ENCODE measurements around the gene F3.
"Not testable (repeated sequence)": the region's sequence is repeated elsewhere in the genome, so short reads cannot be mapped to it uniquely, and the experiment has no call there.

F3 gene

DNA sequence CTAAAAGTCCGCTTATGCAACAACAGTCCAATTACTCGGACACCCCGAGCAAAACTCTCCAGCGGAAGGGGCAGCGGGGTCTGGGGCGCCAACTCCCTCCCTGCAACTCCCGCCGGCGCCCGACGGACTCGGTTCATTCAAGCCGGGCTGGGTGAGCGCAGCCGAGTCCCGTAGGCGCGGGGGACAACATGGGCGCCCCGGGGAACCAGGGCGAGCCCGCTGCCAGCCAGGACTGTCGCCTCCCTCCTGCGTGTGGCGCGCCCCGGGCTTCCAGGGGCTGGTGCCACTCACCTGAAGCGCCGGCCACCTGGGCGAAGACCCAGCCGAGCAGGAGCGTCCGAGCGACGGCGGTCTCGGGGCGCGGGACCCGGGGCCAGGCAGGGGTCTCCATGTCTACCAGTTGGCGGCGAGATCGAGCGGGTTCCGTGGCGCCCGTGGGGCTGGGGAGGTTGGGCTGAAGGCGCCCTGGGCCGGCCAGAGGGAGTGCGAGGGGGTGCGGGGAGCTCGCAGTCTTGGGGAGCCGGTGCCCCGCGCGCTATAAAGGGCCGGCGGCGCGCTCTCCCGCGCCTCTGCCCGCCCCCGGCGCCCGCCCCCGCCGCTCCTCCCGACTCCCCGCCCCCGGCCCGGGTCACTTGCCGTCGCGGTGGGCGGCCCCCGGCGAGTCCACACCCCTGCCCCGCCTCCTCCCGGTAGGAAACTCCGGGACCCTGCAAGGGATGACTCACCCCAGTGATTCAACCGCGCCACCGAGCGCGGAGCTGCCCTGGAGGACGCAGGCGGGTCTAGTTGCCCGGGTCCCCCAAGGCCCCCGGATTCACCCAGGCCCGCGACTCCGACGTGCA, at the start of gene F3:
Gene F3, minus strand, starts transcription at position 514 of the 842 bp plus-strand sequence. Its CDS starts 123 bp downstream, at position 391.
- DNase-seq (ENCODE audit: low read depth in 1 of 2, low spot score in 1 of 2) = peak; percentile 59 to 62
- TF ChIP-seq JUND (IDR thresholded peaks at IDR 0.05; ENCODE audit: low read depth) = 0 out of 2 replicates have a peak, but pooled peaks have one; percentile 29
- in situ Hi-C loops (cut with HindIII; ENCODE audit: low pct_unique_long_range_greater_than_20kb, low sequenced_read_pairs) = no loop called here

DNA sequence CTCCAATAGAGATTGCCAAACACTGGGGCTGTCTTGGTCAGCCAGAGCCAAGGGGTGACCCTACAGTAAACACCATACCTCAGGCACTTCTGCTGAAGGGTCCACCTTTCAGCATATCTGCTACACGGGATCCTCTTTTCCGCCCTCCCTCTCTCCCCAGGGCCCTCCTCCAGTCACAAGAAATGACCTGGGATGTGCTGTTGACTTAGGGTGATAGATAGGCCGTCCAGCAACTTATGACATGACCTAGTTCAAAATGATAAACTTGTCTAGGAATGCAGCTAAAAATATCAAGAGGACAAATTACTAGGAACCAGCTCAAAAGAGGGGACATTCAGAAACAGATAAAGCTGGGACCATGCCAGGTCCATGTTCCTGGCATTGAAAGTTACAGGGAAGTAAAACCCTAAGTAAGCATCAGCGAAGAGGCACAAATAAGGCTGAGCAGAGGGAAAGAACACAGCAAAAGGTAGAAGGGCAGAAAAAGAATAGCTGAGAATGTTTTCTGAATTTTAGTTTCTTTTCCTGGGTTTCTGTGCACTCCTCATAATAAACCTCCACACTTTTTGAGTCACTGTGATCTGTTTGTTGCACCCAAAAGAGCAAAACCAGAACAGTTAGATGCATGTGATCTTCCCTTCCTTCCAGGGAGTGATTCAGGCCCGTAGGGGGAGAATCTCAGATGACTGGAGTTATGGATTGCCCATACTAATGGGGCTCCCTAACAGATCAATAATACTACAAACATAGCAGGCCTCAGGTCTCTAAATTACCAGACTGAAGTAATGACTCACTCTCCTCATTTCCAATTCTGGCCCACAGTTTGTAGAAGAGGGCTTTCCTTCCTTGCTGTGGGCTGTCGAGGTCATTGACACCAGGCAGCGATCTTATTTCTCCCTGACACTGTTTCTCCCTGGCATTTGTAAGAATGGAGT, 48.9 kb upstream of the F3 start:
- TF ChIP-seq JUND (IDR thresholded peaks at IDR 0.05; ENCODE audit: low read depth) = no peak
- in situ Hi-C loops (cut with HindIII; ENCODE audit: low pct_unique_long_range_greater_than_20kb, low sequenced_read_pairs) = no loop called here
- no peak for DNase-seq (ENCODE audit: low read depth in 1 of 2, low spot score in 1 of 2)

DNA sequence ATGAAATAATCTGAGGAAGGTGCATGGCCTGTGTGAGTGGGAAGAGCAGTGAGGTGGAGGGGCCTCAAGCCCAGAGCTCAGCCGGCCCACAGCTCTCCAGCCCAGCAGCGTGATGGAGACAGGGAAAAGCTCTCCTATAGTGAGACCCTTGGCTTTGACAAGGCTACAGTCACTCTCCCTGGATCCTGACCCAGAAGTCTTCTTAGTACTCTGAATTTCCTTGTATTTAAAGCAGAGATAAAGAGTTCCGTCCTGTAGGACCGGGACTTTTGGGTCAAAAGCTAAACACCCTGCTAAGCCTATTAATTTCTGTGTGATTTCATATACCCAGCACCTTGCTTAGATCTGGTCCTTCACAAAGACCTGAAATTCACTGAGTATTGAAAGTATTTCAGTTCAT, 48.2 kb upstream of the F3 start:
- in situ Hi-C loops (cut with HindIII; ENCODE audit: low pct_unique_long_range_greater_than_20kb, low sequenced_read_pairs) = no loop called here
- TF ChIP-seq JUND (IDR thresholded peaks at IDR 0.05; ENCODE audit: low read depth) = no peak
- DNase-seq (ENCODE audit: low read depth in 1 of 2, low spot score in 1 of 2) = no peak

DNA sequence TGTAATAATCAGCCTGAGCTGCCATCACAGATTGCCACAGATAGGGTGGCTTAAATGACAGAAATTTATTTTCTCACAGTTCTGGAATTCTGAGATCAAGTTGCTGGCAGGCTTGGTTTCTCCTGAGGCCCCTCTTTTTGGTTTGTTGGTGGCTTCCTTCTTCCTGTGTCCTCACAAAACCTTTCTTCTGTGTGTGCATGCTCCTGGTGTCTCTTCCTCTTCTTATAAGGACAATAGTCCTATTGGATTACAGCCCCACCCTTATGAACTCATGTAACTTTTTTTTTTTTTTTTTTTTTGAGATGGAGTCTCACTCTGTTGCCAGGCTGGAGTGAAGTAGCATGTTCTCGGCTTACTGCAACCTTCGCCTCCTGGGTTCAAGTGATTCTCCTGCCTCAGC, 41.0 kb upstream of the F3 start:
- TF ChIP-seq JUND (IDR thresholded peaks at IDR 0.05; ENCODE audit: low read depth) = no peak
- DNase-seq (ENCODE audit: low read depth in 1 of 2, low spot score in 1 of 2) = no peak
- in situ Hi-C loops (cut with HindIII; ENCODE audit: low pct_unique_long_range_greater_than_20kb, low sequenced_read_pairs) = no loop called here

DNA sequence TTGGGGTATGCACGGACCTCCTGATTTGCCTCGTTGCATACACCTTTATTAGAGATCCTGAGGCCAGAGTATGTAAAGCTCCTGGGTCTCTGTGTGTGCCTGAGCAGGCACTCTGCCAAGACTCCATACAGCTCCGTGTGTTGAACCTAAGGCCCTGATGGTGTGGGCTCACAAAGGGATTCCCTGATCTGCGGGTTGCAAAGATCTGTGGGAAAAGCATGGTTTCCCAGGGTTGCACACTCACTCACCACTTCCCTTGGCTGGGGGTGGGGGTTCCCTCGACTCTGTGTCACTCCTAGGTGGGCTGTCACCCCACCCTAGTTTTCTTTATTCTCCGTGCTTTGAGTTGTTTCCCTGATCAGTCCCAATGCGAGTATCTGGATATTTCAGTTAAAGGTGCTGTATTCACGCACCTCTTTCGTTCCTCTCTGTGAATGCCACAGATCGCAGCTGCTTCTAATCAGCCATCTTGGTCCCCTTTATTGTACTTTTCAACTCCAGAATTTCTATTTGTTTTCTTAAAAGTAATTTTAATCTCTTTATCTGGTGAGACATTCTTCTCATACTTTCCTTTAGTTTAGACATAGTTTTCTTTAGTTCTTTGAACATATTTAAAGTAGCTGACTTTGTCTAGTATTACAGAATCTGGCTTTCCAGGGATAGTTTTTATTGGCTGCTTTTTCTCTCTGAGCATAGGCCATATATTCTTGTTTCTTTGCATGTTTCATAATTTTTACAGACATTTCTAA, 39.0 kb upstream of the F3 start:
- no peak for TF ChIP-seq JUND (IDR thresholded peaks at IDR 0.05; ENCODE audit: low read depth)
- in situ Hi-C loops (cut with HindIII; ENCODE audit: low pct_unique_long_range_greater_than_20kb, low sequenced_read_pairs) = no loop called here
- DNase-seq (ENCODE audit: low read depth in 1 of 2, low spot score in 1 of 2) = no peak

DNA sequence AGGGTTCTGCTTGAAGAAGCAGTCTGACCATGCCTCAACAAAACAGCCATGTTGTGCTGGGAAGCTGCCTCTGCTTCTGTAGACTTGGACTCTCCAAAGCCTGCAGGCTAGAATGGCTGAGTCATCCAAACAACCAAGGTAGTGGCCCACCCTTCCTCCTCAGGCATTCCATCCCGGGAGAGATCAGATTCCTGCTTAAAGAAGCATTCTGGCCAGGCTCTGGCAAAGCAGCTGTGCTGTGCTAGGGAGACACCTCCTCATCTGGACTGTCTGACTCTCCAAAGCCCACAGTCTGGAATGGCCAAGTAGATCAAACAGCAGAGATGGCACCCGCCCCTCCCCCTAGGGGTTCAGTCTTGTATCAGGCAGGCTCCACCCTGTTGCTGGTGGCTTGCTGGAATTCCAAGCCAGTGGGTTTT, 38.3 kb upstream of the F3 start:
- TF ChIP-seq JUND (IDR thresholded peaks at IDR 0.05; ENCODE audit: low read depth) = no peak

DNA sequence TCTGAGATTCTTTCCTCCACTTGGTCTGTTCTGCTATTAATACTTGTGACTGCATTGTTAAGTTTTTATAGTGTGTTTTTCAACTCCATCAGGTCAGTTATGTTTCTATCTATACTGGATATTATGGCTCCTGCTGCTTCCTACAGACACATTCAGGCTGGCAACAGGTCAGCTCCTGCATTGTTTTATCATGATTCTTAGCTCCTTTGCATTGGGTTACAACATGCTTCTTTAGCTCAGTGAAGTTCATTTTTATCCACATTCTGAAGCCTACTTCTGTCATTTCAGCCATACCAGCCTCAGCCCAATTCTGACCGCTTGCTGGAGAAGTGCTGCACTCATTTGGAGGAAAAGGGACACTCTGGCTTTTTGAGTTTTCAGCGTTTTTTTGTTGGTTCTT, 37.3 kb upstream of the F3 start:
- TF ChIP-seq JUND (IDR thresholded peaks at IDR 0.05; ENCODE audit: low read depth) = no peak
- no peak for DNase-seq (ENCODE audit: low read depth in 1 of 2, low spot score in 1 of 2)
- in situ Hi-C loops (cut with HindIII; ENCODE audit: low pct_unique_long_range_greater_than_20kb, low sequenced_read_pairs) = no loop called here

More for the DNA sequence above, 38.3 kb upstream of the F3 start:
- peak in 1 of 2 experiments; percentile 36 for DNase-seq (ENCODE audit: low read depth in 1 of 2, low spot score in 1 of 2)
- in situ Hi-C loops (cut with HindIII; ENCODE audit: low pct_unique_long_range_greater_than_20kb, low sequenced_read_pairs) = no loop called here

DNA sequence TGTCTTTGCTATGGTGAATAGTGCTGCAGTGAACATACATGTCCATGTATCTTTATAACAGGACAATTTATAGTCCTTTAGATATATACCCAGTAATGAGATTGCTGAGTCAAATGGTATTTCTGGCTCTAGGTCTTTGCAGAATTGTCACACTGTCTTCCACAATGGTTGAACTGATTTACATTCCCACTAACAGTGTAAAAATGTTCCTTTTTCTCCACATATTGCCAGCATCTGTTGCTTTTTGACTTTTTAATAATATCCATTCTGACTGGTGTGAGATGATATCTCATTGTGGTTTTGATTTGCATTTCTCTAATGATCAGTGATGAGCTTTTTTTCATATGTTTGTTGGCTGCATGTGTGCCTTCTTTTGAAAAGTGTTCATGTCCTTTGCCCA, 32.4 kb upstream of the F3 start:
- DNase-seq (ENCODE audit: low read depth in 1 of 2, low spot score in 1 of 2); in situ Hi-C loops (cut with HindIII; ENCODE audit: low pct_unique_long_range_greater_than_20kb, low sequenced_read_pairs): not testable (repeated sequence)

DNA sequence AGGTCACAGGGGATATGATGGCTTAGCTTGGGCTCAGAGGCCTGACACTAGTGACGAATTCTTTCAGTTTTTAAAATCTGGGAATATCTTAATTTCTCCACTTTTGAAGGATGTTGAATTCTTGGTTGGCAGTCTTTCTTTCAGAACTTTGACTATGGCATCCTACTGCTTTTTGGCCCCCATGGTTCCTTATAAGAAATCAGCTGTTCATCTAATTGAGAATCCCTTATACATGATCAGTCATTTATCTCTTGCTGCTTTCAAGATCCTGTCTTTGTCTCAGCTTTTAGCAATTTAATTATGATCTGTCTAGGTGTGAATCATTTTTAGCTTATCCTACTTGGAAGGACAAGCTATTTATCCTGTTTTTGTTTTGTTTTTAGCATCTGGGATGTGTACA, 31.2 kb upstream of the F3 start:
- no peak for TF ChIP-seq JUND (IDR thresholded peaks at IDR 0.05; ENCODE audit: low read depth)
- in situ Hi-C loops (cut with HindIII; ENCODE audit: low pct_unique_long_range_greater_than_20kb, low sequenced_read_pairs) = no loop called here
- DNase-seq (ENCODE audit: low read depth in 1 of 2, low spot score in 1 of 2) = no peak

DNA sequence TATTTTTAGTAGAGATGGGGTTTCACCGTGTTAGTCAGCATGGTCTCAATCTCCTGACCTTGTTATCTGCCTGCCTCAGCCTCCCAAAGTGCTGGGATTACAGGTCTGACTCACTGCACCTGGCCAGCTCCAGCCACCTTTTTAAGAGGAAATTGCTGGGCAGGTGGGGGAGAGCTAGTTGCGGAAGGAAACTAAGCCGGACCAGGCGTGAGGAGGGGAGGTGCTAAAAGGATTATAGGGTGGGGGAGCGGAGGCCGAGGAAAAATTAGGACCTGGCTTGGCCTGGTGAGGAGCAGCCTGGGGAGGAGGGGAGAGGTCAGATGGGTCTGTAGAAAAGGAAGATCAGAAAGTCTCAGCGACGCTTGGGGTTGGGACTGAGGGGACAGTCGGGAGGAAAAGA, 29.4 kb upstream of the F3 start:
- in situ Hi-C loops (cut with HindIII; ENCODE audit: low pct_unique_long_range_greater_than_20kb, low sequenced_read_pairs); DNase-seq (ENCODE audit: low read depth in 1 of 2, low spot score in 1 of 2): not testable (repeated sequence)

DNA sequence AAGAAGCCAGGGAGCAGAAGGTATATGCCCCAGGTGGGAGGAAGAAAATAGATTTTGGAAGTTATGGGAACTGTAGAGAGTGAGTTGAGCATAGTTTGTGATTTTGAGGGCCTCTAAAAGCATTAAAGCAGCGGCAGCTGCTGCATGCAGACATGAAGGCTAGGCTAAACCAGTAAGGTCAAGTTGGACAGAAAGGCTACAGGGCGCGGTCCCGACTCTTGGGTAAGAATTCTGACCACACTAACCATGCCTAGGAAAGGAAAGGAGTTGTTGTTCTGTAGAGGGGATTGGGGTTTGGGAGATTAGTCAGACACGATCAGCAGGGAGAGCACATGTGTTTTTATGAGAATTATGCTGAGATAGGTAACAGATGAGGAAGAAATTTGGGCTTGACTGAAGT, 27.2 kb upstream of the F3 start:
- DNase-seq (ENCODE audit: low read depth in 1 of 2, low spot score in 1 of 2); in situ Hi-C loops (cut with HindIII; ENCODE audit: low pct_unique_long_range_greater_than_20kb, low sequenced_read_pairs): not testable (repeated sequence)

DNA sequence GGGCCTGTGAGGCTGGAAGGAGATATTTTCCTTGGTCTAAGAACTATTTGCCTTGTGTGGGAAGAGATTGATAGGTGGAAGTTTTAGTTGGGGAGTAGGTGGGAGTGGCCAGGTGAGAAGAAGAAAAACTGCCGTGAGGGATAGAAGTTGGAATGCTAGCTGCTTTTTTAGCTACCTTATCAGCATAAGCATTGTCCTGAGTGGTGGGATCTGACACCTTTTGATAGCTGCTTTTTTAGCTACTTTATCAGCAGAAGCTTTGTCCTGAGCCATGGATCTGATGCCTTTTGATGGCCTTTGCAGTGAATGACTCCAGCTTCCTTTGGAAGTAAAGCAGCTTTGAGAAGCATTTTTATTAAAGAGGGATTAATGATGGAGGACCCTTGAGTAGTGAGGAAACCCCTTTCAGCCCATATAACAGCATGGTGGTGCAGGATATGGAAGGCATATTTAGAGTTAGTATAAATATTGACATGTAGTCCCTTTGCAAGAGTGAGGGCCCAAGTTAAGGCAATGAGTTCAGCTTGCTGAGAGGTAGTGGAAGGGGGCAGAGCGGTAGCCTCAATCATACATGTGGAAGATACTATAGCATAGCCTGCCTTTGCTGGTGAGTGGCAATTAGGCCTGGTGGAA, 26.5 kb upstream of the F3 start:
- DNase-seq (ENCODE audit: low read depth in 1 of 2, low spot score in 1 of 2); in situ Hi-C loops (cut with HindIII; ENCODE audit: low pct_unique_long_range_greater_than_20kb, low sequenced_read_pairs): not testable (repeated sequence)

DNA sequence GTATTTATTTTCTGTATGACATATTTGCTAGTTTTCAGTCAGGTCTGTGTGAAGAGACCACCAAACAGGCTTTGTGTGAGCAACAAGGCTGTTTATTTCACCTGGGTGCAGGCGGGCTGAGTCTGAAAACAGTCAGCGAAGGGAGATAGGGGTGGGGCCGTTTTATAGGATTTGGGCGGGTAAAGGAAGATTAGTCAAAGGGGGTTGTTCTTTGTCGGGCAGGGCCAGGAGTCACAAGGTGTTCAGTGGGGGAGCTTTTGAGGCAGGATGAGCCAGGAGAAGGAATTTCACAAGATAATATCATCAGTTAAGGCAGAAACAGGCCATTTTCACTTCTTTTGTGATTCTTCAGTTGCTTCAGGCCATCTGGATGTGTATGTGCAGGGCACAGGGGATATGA, 24.9 kb upstream of the F3 start:
- in situ Hi-C loops (cut with HindIII; ENCODE audit: low pct_unique_long_range_greater_than_20kb, low sequenced_read_pairs); DNase-seq (ENCODE audit: low read depth in 1 of 2, low spot score in 1 of 2): not testable (repeated sequence)

Data from T47D (cell line).